Measurements from ENCODE around the gene MINDY4B.

Gene MINDY4B

DNA sequence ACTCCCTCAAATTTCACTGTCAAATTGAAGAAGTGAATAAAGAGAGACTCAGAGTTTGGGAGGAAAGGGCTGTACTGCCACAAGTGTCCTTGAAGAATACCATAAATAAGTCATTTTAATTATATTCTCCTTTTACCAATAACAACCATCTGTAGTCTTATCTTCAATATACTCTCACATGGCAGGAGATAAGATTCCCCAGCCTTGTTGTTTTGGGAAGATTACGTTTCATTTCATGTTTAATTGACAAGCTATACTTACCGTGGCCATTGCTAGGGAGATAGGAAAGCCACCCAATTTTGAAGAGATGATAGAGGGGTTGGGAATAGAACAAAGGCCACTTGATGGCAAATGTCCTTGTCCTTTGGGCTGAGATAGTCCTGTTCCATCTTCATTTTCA, 2.3 kb downstream of the MINDY4B start:
- no peak overlapping the region for H3K9ac ChIP-seq (ENCODE audit: low read depth in 1 of 2, low read length in 2 of 2)
- H3K27me3 ChIP-seq (ENCODE audit: control insufficient read depth in 2 of 2, insufficient read depth in 2 of 2, low read length in 2 of 2): no peaks in the 10 kb centered on the region
- H3K9me3 ChIP-seq (ENCODE audit: control insufficient read depth in 2 of 2, low read length in 2 of 2): no peaks in the 10 kb centered on the region
- no peaks in the 10 kb centered on the region for H3K4me1 ChIP-seq (ENCODE audit: control insufficient read depth in 2 of 2, insufficient read depth in 2 of 2, low read length in 2 of 2)
- H3K36me3 ChIP-seq (ENCODE audit: control insufficient read depth in 2 of 2, insufficient read depth in 2 of 2, low read length in 2 of 2): no peaks in the 10 kb centered on the region
- no peak overlapping the region for H3K4me3 ChIP-seq (ENCODE audit: low read length in 2 of 2)
- no peak overlapping the region for H3K27ac ChIP-seq (ENCODE audit: low read depth in 2 of 2, low read length in 2 of 2)

DNA sequence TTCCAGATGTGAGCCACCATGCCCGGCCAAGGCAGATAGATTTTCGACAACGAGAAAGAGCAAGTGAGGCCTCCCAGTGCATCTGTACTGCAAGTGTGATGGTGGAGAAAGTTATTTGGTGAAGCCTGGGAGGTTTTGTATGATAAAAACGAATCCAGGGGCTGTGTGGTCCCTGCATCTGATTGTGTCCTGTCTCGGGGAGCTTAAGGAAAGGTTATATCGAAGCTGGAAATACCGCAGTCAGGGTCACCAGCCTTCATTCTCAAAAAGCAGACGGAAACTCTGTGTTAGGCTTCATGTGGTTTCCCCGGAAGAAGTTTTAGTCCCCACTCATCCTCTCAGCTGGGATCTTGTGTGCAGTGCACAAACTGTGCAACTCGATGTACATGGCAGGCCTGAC, 3.4 kb downstream of the MINDY4B start:
- Histone ChIP-seq H3K27me3 (ENCODE audit: control insufficient read depth in 2 of 2, insufficient read depth in 2 of 2, low read length in 2 of 2) (no peaks in the 10 kb centered on the region), H3K4me3 (ENCODE audit: low read length in 2 of 2) (no peak overlapping the region), H3K27ac (ENCODE audit: low read depth in 2 of 2, low read length in 2 of 2) (no peak overlapping the region), H3K9ac (ENCODE audit: low read depth in 1 of 2, low read length in 2 of 2) (no peak overlapping the region), H3K4me1 (ENCODE audit: control insufficient read depth in 2 of 2, insufficient read depth in 2 of 2, low read length in 2 of 2) (no peaks in the 10 kb centered on the region), H3K36me3 (ENCODE audit: control insufficient read depth in 2 of 2, insufficient read depth in 2 of 2, low read length in 2 of 2) (no peaks in the 10 kb centered on the region), H3K9me3 (ENCODE audit: control insufficient read depth in 2 of 2, low read length in 2 of 2) (no peaks in the 10 kb centered on the region)

DNA sequence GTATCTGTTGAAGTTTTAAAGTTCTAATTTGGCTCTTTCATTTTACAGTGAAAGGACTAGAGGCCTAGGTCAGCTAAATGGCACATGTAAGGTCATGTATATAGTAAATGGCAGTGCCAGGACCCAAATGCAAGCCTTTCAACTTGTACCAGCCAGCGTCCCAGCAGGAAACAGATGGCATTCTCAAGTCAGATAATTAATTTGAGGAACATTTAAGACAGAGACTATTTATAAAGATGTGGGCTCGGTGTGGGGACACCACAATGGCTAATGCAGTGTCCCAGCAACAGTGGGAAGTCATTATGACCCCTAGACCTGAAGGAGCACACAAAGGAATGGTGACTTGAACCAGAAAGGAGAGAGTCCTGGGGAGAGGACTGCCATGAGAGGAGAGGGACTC, 6.1 kb downstream of the MINDY4B start:
- Histone ChIP-seq H3K9me3 (ENCODE audit: control insufficient read depth in 2 of 2, low read length in 2 of 2) (no peaks in the 10 kb centered on the region), H3K27me3 (ENCODE audit: control insufficient read depth in 2 of 2, insufficient read depth in 2 of 2, low read length in 2 of 2) (no peaks in the 10 kb centered on the region), H3K27ac (ENCODE audit: low read depth in 2 of 2, low read length in 2 of 2) (no peak overlapping the region), H3K9ac (ENCODE audit: low read depth in 1 of 2, low read length in 2 of 2) (no peak overlapping the region), H3K36me3 (ENCODE audit: control insufficient read depth in 2 of 2, insufficient read depth in 2 of 2, low read length in 2 of 2) (no peaks in the 10 kb centered on the region), H3K4me3 (ENCODE audit: low read length in 2 of 2) (no peak overlapping the region), H3K4me1 (ENCODE audit: control insufficient read depth in 2 of 2, insufficient read depth in 2 of 2, low read length in 2 of 2) (no peaks in the 10 kb centered on the region)

DNA sequence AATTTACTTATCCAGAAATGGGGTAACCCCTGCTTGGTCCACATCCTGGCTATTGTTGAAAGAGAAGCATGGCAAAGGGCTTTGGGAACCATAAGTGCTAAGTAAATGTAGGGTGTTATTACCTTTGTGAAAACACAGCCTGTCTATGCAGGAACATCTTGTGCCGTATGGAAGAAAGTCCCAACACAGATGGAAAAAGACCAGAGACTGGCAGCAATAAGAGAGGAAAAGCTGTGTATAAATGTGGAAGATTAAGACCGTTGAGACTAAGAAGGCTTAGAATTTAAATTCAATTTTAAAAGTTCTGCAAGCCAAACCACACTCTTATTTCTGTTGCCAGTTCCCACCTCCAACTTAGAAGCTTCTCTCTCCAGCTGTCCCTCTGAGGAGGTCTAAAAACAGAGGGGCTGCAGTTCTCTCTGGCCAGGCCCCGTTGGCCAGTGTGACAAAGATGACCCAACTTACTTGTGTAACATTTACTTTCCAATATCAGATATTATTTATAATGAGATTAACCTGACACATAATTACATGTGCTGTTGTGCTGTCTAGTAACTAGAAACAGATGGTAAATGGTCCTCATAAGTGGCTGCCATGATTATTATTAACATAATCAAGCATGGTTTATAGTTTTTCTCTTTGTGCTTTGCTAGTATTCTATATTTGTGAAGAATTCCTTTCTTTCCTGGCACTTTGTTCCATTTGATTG, 7.0 kb downstream of the MINDY4B start:
- H3K27me3 ChIP-seq (ENCODE audit: control insufficient read depth in 2 of 2, insufficient read depth in 2 of 2, low read length in 2 of 2): no peaks in the 10 kb centered on the region
- H3K9ac ChIP-seq (ENCODE audit: low read depth in 1 of 2, low read length in 2 of 2): no peak overlapping the region
- H3K4me1 ChIP-seq (ENCODE audit: control insufficient read depth in 2 of 2, insufficient read depth in 2 of 2, low read length in 2 of 2): no peaks in the 10 kb centered on the region
- no peaks in the 10 kb centered on the region for H3K9me3 ChIP-seq (ENCODE audit: control insufficient read depth in 2 of 2, low read length in 2 of 2)
- no peak overlapping the region for H3K4me3 ChIP-seq (ENCODE audit: low read length in 2 of 2)
- H3K27ac ChIP-seq (ENCODE audit: low read depth in 2 of 2, low read length in 2 of 2): no peak overlapping the region
- H3K36me3 ChIP-seq (ENCODE audit: control insufficient read depth in 2 of 2, insufficient read depth in 2 of 2, low read length in 2 of 2): no peaks in the 10 kb centered on the region

DNA sequence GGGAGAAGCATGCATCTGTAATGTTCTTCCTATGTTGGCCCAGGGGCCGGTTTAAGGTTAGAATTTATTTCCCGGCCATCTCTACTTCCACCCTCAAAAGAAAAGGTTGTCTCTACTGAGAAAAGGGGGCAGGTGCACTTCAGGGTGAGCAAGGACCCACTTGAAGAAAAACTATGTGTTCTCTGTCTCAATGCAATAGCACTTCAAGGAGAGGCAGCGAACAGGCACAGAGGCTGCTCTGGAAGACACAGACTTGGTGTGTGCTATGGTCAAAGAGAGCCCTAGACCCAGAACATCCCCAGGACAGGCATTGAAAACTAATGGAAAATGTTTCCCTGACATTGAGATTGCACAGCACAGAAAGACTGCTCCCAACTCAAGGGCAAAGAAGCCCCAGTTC, 7.6 kb downstream of the MINDY4B start:
- Histone ChIP-seq H3K27ac (ENCODE audit: low read depth in 2 of 2, low read length in 2 of 2) (no peak overlapping the region), H3K9me3 (ENCODE audit: control insufficient read depth in 2 of 2, low read length in 2 of 2) (no peaks in the 10 kb centered on the region), H3K4me3 (ENCODE audit: low read length in 2 of 2) (no peak overlapping the region), H3K9ac (ENCODE audit: low read depth in 1 of 2, low read length in 2 of 2) (no peak overlapping the region), H3K4me1 (ENCODE audit: control insufficient read depth in 2 of 2, insufficient read depth in 2 of 2, low read length in 2 of 2) (no peaks in the 10 kb centered on the region), H3K36me3 (ENCODE audit: control insufficient read depth in 2 of 2, insufficient read depth in 2 of 2, low read length in 2 of 2) (no peaks in the 10 kb centered on the region), H3K27me3 (ENCODE audit: control insufficient read depth in 2 of 2, insufficient read depth in 2 of 2, low read length in 2 of 2) (no peaks in the 10 kb centered on the region)

DNA sequence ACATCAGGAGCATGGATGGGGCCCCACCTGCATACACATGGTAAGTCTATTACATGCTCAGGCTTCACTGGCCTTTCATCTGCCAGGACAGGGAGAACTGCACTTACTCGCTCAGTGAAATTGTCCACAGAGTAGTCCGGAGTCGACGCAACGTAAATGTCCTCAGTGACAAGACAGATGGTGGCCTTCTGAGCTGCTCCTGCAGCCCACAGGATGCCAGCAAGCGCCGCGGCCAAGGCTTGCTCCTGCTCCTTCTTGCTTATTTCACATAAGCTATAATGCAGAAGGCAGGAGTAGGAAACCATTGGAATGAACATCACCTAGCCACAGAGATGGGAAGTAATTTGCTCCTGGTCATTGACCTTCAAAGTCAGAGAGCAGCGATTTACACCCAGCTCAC, 14.4 kb downstream of the MINDY4B start:
- no peaks in the 10 kb centered on the region for H3K9me3 ChIP-seq (ENCODE audit: control insufficient read depth in 2 of 2, low read length in 2 of 2)
- H3K9ac ChIP-seq (ENCODE audit: low read depth in 1 of 2, low read length in 2 of 2): no peak overlapping the region
- H3K27me3 ChIP-seq (ENCODE audit: control insufficient read depth in 2 of 2, insufficient read depth in 2 of 2, low read length in 2 of 2): no peaks in the 10 kb centered on the region
- H3K36me3 ChIP-seq (ENCODE audit: control insufficient read depth in 2 of 2, insufficient read depth in 2 of 2, low read length in 2 of 2): no peaks in the 10 kb centered on the region
- H3K27ac ChIP-seq (ENCODE audit: low read depth in 2 of 2, low read length in 2 of 2): no peak overlapping the region
- no peaks in the 10 kb centered on the region for H3K4me1 ChIP-seq (ENCODE audit: control insufficient read depth in 2 of 2, insufficient read depth in 2 of 2, low read length in 2 of 2)
- H3K4me3 ChIP-seq (ENCODE audit: low read length in 2 of 2): no peak overlapping the region

DNA sequence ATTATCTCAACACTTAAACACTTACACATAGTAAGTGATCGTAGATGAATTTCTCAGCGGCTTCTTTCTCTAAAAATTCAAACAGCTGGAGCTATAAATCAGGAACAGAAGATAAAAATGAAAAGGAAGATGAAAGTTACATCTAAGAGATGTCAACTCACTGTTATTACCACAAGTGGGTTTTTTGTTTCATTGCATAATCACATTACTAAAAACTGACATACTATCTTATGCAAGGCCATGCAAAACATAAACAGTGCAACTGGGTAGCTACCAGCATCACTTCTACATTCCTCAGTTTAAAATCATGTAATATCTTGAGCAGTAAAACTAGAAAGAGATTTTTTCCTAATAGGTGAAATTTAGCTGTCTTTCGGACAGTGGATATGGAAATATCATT, 14.9 kb downstream of the MINDY4B start:
- H3K36me3 ChIP-seq (ENCODE audit: control insufficient read depth in 2 of 2, insufficient read depth in 2 of 2, low read length in 2 of 2): no peaks in the 10 kb centered on the region
- no peaks in the 10 kb centered on the region for H3K4me1 ChIP-seq (ENCODE audit: control insufficient read depth in 2 of 2, insufficient read depth in 2 of 2, low read length in 2 of 2)
- H3K27me3 ChIP-seq (ENCODE audit: control insufficient read depth in 2 of 2, insufficient read depth in 2 of 2, low read length in 2 of 2): no peaks in the 10 kb centered on the region
- no peak overlapping the region for H3K4me3 ChIP-seq (ENCODE audit: low read length in 2 of 2)
- no peaks in the 10 kb centered on the region for H3K9me3 ChIP-seq (ENCODE audit: control insufficient read depth in 2 of 2, low read length in 2 of 2)
- no peak overlapping the region for H3K27ac ChIP-seq (ENCODE audit: low read depth in 2 of 2, low read length in 2 of 2)
- no peak overlapping the region for H3K9ac ChIP-seq (ENCODE audit: low read depth in 1 of 2, low read length in 2 of 2)

DNA sequence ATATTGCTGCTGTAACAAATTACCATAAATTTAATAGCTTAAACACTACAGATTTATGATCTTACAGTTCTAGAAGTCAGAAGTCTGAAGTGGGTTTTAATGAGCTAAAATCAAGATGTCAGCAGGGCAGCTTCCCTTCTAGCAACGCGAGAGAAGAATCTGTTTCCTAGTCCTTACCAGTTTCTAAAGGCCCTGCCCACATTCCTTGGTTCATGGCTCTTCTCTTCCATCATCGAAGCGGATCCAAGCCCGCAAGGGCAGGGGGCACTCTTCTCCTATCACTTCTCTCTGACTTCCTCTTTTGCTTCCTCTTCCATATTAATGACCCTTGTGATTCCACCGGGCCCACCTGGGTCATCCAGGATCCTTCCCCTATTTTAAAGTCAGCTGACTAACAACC, 16.1 kb downstream of the MINDY4B start:
- H3K36me3 ChIP-seq (ENCODE audit: control insufficient read depth in 2 of 2, insufficient read depth in 2 of 2, low read length in 2 of 2): no peaks in the 10 kb centered on the region
- H3K27me3 ChIP-seq (ENCODE audit: control insufficient read depth in 2 of 2, insufficient read depth in 2 of 2, low read length in 2 of 2): no peaks in the 10 kb centered on the region
- no peak overlapping the region for H3K4me3 ChIP-seq (ENCODE audit: low read length in 2 of 2)
- H3K4me1 ChIP-seq (ENCODE audit: control insufficient read depth in 2 of 2, insufficient read depth in 2 of 2, low read length in 2 of 2): no peaks in the 10 kb centered on the region
- H3K27ac ChIP-seq (ENCODE audit: low read depth in 2 of 2, low read length in 2 of 2): no peak overlapping the region
- no peak overlapping the region for H3K9ac ChIP-seq (ENCODE audit: low read depth in 1 of 2, low read length in 2 of 2)
- no peaks in the 10 kb centered on the region for H3K9me3 ChIP-seq (ENCODE audit: control insufficient read depth in 2 of 2, low read length in 2 of 2)

DNA sequence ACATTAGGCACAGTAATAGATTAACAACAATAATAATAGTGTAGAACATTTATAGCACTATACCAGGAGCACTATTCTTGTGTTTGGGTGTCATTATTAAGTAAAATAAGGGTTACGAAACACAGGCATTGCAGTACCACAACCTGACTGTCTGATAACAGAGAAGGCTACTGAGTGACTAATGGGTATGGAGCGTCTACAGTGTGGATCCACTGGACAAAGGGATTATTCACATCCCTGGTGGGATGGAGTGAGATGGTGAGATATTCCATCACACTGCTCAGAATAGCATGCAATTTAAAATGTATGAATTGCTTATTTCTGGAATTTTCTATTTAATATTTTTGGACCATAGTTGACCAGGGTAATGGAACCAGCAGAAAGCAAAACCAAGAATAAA, 18.2 kb downstream of the MINDY4B start:
- no peak overlapping the region for H3K27ac ChIP-seq (ENCODE audit: low read depth in 2 of 2, low read length in 2 of 2)

DNA sequence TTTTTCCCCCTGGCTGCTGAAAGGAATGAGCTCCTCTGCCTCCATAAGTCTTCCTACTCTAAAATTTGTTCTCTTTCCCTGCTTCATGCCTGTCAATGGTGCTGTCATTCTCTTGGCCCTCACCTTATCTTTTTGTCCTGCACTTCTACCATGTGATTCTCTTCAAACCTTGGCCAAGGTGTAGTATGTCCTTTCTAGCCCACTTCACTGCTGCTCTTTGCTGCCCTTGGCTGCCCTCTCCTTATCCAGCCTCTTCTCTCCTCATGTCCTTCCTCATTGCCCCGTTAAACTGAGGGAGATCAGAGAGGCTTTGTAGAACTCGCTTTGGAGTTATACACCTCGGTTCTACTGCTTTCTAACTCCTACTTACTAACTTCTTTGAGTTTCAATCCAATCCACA, 19.7 kb downstream of the MINDY4B start:
- H3K9me3 ChIP-seq (ENCODE audit: control insufficient read depth in 2 of 2, low read length in 2 of 2): no peaks in the 10 kb centered on the region
- no peaks in the 10 kb centered on the region for H3K36me3 ChIP-seq (ENCODE audit: control insufficient read depth in 2 of 2, insufficient read depth in 2 of 2, low read length in 2 of 2)
- H3K27ac ChIP-seq (ENCODE audit: low read depth in 2 of 2, low read length in 2 of 2): no peak overlapping the region
- peaks cover 0 to 5% of the 10 kb centered on the region in 2 donors for H3K27me3 ChIP-seq (ENCODE audit: control insufficient read depth in 2 of 2, insufficient read depth in 2 of 2, low read length in 2 of 2)
- no peak overlapping the region for H3K9ac ChIP-seq (ENCODE audit: low read depth in 1 of 2, low read length in 2 of 2)
- no peaks in the 10 kb centered on the region for H3K4me1 ChIP-seq (ENCODE audit: control insufficient read depth in 2 of 2, insufficient read depth in 2 of 2, low read length in 2 of 2)
- no peak overlapping the region for H3K4me3 ChIP-seq (ENCODE audit: low read length in 2 of 2)

More for the DNA sequence above, 18.2 kb downstream of the MINDY4B start:
- peaks cover 0 to 5% of the 10 kb centered on the region in 2 donors for H3K27me3 ChIP-seq (ENCODE audit: control insufficient read depth in 2 of 2, insufficient read depth in 2 of 2, low read length in 2 of 2)
- no peaks in the 10 kb centered on the region for H3K36me3 ChIP-seq (ENCODE audit: control insufficient read depth in 2 of 2, insufficient read depth in 2 of 2, low read length in 2 of 2)
- H3K9ac ChIP-seq (ENCODE audit: low read depth in 1 of 2, low read length in 2 of 2): no peak overlapping the region
- no peak overlapping the region for H3K4me3 ChIP-seq (ENCODE audit: low read length in 2 of 2)
- no peaks in the 10 kb centered on the region for H3K4me1 ChIP-seq (ENCODE audit: control insufficient read depth in 2 of 2, insufficient read depth in 2 of 2, low read length in 2 of 2)
- H3K9me3 ChIP-seq (ENCODE audit: control insufficient read depth in 2 of 2, low read length in 2 of 2): no peaks in the 10 kb centered on the region

Measured in mucosa of rectum (tissue), 2 donors.